Subcutaneous adipose tissue (tissue), 4 donors: ENCODE data around the gene DDO. TPM values are rescaled to one million over a fixed set of nuclear protein-coding genes. Genes with fewer than 3 reads are reported as not detected.

Experiments used
- total RNA-seq, 4 donors: library from RNA; depleted of rRNA; stranded (reverse); fragments of >200 nt; gene quantifications; one replicate each; pipeline ENCODE4 v1.1.0, GENCODE V29; 2016
- TF ChIP-seq, protein P1 (sequence below): fragments of 450-650 bp; IDR thresholded peaks from one replicate; pipeline ENCODE4 v1.5.1; 2016; ENCODE audit warnings: low read depth, mild to moderate bottlenecking, control low read depth, antibody characterized with exemption, moderate library complexity

DDO gene
- total RNA-seq, 4 donors from 2014 or later: 1.3 to 5.6 (median 2.2) TPM

DNA sequence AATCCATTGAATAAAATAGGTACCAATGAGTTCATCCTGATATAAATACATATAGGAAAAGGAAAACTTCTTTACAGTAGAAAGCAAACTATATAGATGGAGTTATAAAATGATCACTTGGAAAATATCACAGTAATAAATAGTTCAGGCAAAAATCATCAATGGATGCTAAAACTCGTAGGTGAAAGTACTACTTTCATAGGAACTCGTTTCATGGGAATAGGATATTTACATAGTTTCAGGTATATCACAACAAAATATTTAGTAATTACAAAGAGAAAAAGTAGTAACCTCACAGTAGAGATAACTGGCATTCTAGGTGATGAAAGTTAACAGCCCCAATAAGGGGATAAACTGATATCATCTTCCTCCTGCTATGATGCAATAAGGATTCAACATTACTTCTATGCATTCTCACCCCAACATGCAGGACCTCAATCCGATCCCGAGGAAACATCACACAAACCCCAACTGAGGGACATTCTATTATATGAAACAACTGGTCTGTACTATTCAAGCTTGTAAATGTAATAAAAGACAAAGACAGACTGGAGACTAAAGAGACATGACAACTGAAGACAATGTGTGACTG, 13.7 kb downstream of the DDO start:
- TF ChIP-seq, protein P1, sequence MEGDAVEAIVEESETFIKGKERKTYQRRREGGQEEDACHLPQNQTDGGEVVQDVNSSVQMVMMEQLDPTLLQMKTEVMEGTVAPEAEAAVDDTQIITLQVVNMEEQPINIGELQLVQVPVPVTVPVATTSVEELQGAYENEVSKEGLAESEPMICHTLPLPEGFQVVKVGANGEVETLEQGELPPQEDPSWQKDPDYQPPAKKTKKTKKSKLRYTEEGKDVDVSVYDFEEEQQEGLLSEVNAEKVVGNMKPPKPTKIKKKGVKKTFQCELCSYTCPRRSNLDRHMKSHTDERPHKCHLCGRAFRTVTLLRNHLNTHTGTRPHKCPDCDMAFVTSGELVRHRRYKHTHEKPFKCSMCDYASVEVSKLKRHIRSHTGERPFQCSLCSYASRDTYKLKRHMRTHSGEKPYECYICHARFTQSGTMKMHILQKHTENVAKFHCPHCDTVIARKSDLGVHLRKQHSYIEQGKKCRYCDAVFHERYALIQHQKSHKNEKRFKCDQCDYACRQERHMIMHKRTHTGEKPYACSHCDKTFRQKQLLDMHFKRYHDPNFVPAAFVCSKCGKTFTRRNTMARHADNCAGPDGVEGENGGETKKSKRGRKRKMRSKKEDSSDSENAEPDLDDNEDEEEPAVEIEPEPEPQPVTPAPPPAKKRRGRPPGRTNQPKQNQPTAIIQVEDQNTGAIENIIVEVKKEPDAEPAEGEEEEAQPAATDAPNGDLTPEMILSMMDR: no peak

DNA sequence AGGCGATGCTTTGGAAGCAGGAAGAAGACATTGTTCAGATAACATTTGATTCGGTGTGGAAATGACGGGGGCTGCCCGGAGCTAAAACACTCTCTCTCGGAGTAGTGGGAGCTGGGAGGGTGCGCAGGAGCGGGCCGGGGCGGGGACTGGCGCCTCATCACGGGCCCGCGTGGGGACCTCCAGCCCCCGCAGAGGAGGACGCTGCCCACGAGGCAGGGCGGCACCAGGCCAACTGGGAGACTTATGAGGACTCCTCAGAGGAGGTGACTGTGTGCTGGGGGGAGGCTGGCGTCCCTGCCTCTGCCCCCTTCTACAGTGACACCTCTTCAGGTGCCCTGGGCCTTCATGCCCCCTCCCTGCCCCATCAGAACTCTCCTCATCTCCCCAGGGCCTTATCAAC, 15.2 kb downstream of the DDO start:
- TF ChIP-seq, protein P1: no peak

DNA sequence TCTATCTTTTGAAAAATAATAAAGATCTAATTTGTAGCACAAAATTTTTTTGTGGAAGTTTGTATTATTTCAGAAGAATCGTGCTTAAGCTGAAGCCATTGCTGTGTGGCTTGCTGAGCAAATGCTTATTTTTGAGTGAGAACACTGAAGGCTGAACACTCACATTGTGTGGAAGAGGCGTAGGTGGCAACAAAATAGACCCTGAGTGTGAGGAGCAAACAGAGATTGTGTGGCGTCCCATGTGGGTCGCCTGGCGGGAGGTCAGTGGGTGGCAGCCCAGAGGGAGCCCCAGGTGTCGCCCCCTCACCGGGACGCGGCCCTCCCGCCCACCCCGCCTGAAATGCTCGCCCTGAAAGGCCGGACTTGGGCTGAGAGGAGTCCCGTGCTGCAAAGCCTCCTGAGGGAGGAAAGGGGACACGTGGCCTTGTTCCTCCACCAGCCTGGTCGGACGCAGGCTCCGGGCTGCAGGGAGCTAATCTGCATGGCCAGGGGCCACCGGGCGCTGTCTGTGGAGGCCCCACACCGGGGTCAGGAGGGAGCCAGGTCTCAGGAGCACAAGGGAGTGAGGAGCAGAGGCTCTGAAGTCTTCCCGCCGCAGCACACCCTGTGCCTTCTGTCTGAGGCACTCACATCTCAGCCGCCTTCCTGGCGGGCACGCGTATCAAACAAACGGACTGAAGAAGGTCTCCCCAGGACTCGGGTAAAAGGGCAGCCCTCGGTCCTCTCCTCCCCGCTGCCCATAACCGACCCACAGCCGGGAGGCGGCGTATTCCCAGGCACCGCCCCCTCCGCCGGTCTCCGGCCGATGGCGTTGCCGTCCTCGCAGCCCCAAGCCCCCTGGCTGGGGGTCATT, 15.9 kb downstream of the DDO start:
- TF ChIP-seq, protein P1: no peak

DNA sequence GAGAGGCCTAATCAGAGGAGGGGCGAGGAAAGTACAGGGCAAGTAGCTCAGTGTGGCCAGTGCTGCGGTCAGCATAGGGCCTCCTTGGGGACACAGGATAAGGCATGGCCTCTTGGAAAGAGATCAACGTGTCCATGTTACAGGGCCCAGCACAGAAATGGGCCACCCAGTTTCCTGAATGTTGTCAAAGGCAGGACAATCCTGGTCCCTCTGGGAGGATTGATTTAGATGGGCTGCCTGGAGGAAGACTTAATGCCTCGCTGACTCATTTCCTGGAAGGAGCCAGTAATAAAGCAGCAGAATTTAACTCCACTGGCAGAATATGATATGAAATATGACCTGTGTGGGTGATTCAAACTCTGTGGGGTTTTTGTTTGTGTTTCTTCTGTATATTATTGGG, 16.6 kb downstream of the DDO start:
- TF ChIP-seq, protein P1: no peak

DNA sequence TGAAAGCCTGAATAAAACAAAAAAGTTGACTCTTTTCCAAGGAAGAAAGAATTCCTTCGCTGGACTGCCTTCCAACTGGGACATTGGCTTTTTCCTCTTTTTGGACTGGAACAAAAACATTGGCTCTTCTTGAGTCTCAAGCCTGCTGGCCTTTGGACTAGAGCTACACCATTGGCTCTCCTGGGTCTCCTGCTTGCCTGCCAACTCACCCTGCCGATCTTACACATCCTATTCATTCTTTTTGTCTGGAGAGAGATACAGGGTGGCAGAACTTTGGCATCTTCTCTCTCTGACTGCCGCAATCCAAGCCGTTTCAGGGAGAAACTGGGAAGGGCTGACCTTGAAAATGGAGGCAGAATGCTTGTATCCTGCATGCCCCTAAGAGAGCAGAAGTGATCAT, 20.2 kb downstream of the DDO start:
- TF ChIP-seq, protein P1: no peak

DNA sequence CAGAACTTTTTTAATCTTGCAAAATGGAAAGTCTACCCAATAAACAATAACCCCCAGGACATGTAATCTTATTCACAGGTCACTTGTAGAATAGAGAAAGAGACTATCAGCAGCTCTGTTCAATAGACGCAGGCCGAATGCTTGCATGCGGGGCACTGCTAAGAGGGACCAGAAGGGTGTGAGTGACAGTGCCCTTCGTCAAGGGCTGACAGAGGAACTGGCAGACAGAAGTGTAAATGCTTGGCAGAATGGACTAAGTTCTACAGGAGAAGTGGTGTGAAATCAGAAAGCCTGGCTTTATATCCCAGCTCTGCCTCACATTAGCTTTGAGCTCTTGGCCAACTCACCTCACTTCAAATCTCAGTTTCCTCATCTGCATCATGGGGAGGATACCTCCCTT, 21.0 kb downstream of the DDO start:
- TF ChIP-seq, protein P1: no peak

DNA sequence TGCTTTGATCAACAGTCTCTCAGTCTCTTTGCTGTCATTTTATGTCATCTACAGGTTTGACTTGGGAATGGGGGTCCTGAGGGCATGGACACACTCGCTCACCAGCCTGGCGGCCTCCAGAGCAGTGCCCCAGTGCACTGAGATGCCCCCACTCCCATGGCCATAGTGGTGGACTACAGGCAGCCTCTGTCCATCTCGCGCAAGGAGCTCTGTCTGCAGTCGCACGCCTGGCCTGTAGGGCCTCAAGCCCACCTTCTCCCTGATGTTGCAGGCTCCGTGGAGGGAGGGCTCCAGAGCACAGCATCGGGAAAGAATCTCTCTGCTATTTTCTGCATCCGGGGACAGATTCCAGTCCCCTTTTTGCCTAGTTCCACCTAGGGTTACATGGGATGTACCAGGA, 22.6 kb downstream of the DDO start:
- TF ChIP-seq, protein P1: no peak
